GM21528 (cell line): ENCODE results near the gene FAU.
"Not testable (repeated sequence)": the region's sequence is repeated elsewhere in the genome, so short reads cannot be mapped to it uniquely, and the experiment has no call there.

Experiments
- ATAC-seq: cut with Tn5 transposase; IDR thresholded peaks from one replicate; pipeline ENCODE4 v1.9.1; 2021; ENCODE audit warnings: mild to moderate bottlenecking, moderate library complexity; ENCODE audit not compliant: unreplicated experiment, low FRiP score

FAU gene

DNA sequence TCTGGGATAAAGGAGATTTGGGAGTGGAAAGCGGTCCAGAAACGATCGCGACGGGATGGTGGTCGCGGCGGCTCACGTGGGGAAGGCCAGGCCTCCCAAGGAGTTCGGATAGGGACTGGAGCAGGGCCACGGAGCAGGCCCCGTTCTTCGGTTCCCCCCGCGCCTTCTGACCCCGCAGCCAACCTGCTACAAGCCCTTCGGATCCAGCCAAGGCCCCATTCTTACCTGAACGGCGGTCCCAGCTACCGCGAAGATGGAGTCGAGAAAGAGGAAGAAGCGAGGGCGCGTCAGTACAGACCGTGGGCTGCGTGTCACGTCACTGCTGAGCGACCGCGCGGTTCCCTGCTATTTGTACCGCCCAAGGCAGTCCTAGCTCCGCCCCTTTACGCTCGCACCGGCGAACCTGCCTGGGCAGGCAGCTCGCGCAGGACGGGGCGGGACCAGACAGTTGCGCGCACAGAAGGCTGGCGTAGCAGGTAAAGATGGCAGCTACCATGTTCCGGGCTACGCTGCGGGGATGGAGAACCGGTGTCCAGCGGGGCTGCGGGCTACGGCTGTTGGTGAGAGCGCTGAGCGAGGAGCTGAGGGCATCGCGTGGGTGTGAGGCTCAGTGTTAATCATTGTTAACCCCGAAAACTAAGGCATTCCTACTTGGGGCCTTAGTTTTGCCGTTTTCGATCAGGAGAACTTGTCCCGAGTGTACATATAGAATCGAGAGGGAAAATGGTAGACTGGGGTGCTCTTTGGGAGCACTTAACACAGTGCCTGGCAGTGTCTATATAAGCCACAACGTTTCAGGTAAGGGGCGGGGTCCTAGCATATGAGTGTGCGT, at the start of gene FAU, which contains the start of gene MRPL49:
TSS of gene FAU (minus strand) at position 270 of the 832 bp plus-strand sequence. CDS start 321 bp downstream, outside the sequence.
TSS of gene MRPL49 (plus strand) at position 457 of the 832 bp plus-strand sequence. CDS start at position 483, 26 bp downstream.
- ATAC-seq, result peak; percentile 66

GRCh38 chr11:65170058-65170534, 48.2 kb upstream of the FAU start, which contains the start of gene SPDYC:
Gene SPDYC (plus strand): TSS chr11:65170233. CDS start chr11:65171358, 1,125 bp downstream.
- no peak for ATAC-seq

- ATAC-seq, result no peak
Measured at GRCh38 chr11:65169164-65169641, 47.3 kb upstream of the FAU start.

- ATAC-seq, result no peak
Measured at GRCh38 chr11:65167656-65168055, 45.7 kb upstream of the FAU start.

DNA sequence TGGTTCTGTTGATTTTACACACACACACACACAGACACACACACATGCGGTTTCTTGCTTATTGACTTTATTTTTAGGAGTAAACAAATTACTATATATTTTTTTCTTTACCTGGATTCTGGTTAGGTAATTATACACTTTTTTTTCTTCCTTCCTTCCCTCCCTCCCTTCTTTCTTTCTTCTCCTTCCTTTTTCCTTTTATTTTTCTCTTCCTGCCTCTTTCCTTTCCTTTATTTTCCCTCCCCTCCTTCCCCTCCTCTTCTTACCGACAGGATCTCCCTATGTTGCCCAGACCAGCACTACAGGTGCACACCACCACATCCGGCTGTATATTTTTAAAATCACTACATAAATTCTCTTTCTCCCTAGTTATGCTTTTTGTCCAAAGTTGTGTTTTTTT, 45.0 kb upstream of the FAU start:
- no peak for ATAC-seq

DNA sequence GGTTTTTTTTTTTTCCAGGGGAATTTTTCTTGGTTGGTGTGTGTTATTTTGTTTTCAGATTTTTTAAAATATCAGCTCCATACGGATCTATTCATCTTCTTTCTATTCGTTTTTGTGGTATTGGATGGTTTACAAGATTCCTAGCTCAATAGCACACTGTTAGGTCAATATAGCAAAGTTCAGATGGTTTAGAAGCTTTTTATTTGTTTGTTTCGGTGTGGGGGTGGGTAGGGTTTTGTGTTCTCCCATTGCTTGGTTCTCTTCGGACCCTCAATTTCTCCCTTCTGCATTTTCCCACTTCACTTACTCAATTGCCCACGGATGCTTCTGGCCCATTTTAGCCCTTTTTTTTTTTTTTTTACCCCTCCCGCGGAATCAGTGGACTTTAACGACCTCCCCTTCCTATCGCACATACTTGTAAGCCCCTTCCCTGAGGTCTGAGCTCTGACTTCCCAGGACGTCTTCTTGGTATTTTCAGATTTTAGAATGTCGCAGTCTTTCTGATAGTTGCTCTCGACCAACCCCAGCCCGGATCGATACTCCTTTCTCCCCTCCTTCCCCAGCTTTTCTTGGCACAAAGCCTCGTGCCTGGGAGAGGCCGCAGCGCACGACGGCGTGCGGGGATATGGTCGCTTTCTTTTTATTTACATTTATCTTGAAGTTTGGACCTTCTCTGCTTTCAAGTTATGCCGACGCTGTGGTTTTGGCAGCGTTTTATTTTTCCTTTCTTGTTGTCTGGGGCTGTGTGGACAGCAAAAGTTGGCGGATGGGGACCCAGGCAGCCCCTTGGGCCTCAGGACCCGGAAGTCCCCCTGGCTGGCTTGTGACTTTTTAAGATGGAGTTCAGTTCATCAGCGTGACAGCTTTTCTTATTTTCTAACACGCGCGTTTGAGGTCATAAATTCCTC, 43.7 kb upstream of the FAU start:
- no peak for ATAC-seq

DNA sequence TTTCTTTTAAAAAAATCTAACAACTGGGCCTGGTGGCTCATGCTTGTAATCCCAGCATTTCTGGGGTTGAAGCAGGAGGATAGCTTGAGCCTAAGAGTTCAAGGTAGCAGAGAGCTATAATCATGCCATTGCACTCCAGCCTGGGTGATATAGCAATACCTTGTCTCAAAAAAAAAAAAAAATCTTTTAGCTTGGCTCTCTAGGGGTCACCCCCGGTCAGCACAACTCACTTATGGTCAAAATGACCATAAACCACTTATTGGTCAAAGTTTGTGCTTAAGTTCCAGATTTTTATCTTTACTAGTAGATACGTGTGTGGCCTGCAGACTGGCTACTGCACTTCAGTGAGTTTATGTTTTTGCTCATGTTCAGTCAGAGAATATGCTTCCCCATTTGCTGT, 41.8 kb upstream of the FAU start:
- no peak for ATAC-seq

- ATAC-seq, result no peak
Measured at GRCh38 chr11:65160643-65161042, 38.7 kb upstream of the FAU start.

DNA sequence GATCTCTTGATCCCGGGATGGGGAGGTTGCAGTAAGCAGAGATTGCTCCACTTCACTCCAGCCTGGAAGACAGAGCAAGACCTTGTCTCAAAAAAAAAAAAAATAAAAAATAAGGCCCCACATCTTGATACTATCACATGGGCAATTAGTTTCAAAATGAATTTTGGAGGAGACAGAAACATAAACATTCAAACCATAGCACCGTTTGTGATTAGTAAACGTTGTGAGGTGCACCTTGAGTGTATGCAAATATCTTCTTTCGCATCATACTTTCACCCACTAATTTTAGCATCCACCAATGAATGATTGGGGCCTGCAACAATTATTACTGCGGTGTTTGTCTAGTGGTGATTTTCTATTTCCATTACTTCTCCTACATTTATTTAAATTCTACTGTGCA, 37.1 kb upstream of the FAU start:
- ATAC-seq, result peak; percentile 60

DNA sequence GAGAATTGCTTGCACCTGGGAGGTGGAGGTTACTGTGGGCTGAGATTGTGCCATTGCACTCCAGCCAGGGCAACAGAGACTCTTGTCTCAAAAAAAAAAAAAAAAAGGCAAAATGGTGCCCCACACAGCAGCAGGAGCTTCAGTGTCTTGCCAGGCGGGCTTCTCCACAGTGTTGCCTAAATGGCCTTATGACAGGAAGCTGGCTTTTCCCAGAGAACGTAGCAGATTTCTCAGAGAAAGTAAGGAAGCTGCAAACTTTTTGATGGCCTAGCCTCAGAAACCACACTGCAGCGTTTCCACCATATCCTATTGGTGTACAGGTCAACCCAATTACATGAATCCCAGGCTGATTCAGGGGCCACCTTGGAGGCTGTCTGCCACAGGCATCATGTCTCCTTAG, 35.4 kb upstream of the FAU start:
- no peak for ATAC-seq

DNA sequence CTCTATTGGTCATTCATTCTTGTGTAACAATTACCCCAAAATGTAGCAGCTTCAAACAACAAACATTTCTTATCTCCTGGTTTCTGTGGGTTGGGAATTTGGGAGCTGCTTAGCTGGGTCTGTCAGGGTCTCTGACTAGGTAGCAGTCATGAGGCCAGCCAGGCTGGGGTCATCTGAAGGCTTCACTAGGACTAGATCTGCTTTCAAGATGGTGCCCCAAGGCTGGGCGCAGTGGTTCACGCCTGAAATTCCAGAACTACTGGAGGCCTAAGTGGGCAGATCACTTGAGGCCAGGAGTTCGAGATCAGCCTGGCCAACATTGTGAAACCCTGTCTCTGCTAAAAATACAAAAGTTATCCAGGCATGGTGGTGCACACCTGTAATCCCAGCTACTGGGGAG, 35.0 kb upstream of the FAU start:
- no peak for ATAC-seq

DNA sequence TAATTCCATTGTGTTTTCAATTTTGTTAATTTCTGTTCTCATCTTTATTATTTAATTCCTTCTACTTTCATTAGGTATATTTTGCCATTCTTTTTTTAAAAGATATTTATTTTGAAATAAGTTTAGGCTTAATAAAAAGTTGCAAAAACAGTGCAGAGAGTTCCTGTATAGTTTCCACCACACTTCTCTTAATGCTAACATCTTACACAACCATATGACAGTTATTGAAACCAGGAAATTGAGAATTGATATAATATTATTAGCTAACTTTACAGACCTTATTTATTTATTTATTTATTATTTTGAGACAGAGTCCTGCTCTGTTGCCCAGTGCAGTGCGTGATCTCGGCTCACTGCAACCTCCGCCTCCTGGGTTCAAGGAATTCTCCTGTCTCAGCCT, 34.3 kb upstream of the FAU start:
- no peak for ATAC-seq

GRCh38 chr11:65152122-65152521, 30.2 kb upstream of the FAU start:
- no peak for ATAC-seq

- ATAC-seq, result no peak
Measured at GRCh38 chr11:65151331-65151899, 29.5 kb upstream of the FAU start.

DNA sequence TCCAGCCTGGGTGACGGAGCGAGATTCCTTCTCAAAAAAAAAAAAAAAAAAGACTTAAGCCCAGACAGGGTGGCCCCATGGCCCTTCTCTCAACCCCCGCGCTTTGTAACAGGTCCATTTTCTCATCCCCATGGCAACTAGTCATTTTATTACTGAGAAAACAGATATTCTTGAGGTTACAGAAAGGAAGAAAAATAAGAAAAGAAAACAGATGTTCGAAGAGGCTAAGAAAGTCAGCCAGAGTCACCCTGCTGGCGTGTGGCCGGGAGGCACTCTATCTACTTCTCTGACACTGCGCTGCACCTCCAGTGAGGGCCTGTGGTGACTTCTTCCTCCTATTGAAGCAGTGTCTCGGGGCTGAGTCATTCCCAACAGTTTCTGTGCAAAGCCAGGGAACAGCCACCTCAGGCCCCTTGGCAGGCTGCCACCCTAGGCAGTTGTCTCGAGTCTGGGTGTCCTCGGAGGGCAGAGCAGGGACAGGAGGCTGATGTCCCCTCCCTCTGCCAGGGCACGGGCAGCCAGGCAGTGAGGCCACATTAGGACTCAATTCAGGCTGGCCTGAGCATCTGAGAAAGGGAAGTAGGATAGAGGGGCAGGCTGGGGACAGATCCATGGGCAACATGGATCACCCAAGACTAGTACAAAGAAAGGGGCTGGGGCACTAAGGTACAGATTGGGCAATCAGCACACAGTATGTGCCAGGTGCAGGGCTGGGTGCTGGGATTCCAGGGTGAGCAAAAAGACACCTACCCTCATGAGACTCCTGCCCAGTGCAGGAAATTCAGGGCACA, 28.8 kb upstream of the FAU start:
- ATAC-seq, result no peak

- ATAC-seq, result not testable (repeated sequence)
Measured at GRCh38 chr11:65150131-65150508, 28.2 kb upstream of the FAU start.

- ATAC-seq, result no peak
Measured at GRCh38 chr11:65148657-65149056, 26.7 kb upstream of the FAU start.

GRCh38 chr11:65147352-65148075, 25.6 kb upstream of the FAU start:
- no peak for ATAC-seq

- ATAC-seq, result no peak
Measured at GRCh38 chr11:65141896-65142494, 20.1 kb upstream of the FAU start.
